Colonic mucosa (tissue), 4 donors: ENCODE measurements around the gene VPS9D1. TPM values are rescaled to one million over a fixed set of nuclear protein-coding genes. Genes with fewer than 3 reads are reported as not detected.
A peak's percentile ranks its signal among the peaks of the same experiment; 100 is the strongest.

Experiments used
- DNase-seq: peaks from one replicate; pipeline ENCODE4 v3.0.0-alpha.2; 2020
- H3K27ac ChIP-seq: fragments of 200-600 bp; one replicate; pipeline ENCODE4 v1.8.0; 2021
- H3K27me3 ChIP-seq: fragments of 200-600 bp; one replicate; pipeline ENCODE4 v1.8.0; 2021
- H3K36me3 ChIP-seq: fragments of 200-600 bp; one replicate; pipeline ENCODE4 v1.8.0; 2021
- H3K4me1 ChIP-seq: fragments of 200-600 bp; one replicate; pipeline ENCODE4 v1.8.0; 2021; ENCODE audit warnings: mild to moderate bottlenecking
- H3K4me3 ChIP-seq: fragments of 200-600 bp; one replicate; pipeline ENCODE4 v1.8.0; 2021
- H3K9ac ChIP-seq, 2 donors: one replicate each; pipeline ENCODE4 v1.7.0; 2013; ENCODE audit warnings: control low read depth in 2 of 2, low read depth in 2 of 2, low read length in 2 of 2
- H3K9me3 ChIP-seq: fragments of 200-600 bp; one replicate; pipeline ENCODE4 v1.8.0; 2021
- CTCF ChIP-seq: fragments of 200-600 bp; IDR thresholded peaks from one replicate; pipeline ENCODE4 v1.8.0; 2022; ENCODE audit warnings: antibody characterized with exemption, mild to moderate bottlenecking
- intact Hi-C: fragments of 100-400 bp; cut with DNase I; formaldehyde crosslinking; loops from one replicate; pipeline ENCODE4 v1.14.1; 2022
- total RNA-seq, 2 donors: library from RNA; stranded (reverse); fragmentation: NEBNext Ultra II Directional in 1 of 2; extraction: Animal tissue kit (Norgen Biotek cat#: 25700) in 1 of 2; gene quantifications; one replicate each; pipeline ENCODE4 v1.2.1, GENCODE V29; 2021
- donor health status: healthy.
- donor health status: DM: no; HTN: no; CAD: no.
- donor health status: DM: no; HTN: no; CAD: no.

The VPS9D1 gene
- total RNA-seq, 2 donors from 2014 or later: 11.9 to 12.7 TPM

DNA sequence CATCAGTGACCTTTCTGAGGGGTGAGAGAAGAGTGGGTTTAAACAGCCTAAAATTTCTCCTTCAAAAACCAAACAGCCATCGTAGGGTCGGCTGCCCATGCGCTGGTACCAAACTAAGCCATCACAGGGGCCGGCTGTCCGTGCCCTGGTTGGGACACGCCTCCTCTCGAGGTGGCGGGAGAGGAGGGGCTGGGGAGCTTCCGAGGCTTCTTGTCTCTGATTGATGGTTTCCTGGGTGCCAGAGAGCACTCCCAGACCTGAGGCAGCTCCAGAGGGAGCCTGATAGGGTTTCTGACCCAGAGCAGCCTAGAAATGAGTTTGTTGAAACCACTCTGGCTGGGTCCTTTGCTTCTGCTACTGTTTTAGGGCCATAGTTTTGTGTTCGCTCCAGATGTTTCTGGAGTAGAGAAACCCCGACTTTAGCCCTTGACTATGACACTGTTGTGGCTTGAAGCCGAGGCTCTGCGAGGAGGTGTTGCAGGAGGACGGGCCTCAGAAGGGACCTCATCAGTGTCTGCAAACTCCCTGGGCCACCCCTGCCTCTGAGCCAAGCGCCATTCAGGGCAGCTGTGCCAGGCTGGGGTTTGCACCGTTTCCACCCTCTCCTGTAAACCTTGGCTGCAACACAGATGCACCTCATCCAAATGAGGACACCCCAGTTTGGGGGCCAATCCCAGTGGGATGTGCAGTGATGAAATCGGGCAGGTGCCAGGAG is 6.9 kb upstream of the VPS9D1 start:
- intact Hi-C loops: no loop called here
- no peak for DNase-seq
- H3K27ac ChIP-seq: no peak overlapping the region
- no peaks in the 10 kb centered on the region for H3K27me3 ChIP-seq
- no peaks in the 10 kb centered on the region for H3K9me3 ChIP-seq
- peaks cover 42% of the 10 kb centered on the region for H3K36me3 ChIP-seq
- H3K9ac ChIP-seq: no peak overlapping the region
- H3K4me1 ChIP-seq: peaks cover 7% of the 10 kb centered on the region
- H3K4me3 ChIP-seq: no peak overlapping the region
- no peak for TF ChIP-seq CTCF

GRCh38 chr16:89723279-89724250 is 2.9 kb upstream of the VPS9D1 start:
- no peak for TF ChIP-seq CTCF
- peak overlapping the region; percentile 88 for H3K27ac ChIP-seq
- H3K4me3 ChIP-seq: peak overlapping the region; percentile 94
- H3K9me3 ChIP-seq: no peaks in the 10 kb centered on the region
- peaks cover 15% of the 10 kb centered on the region for H3K4me1 ChIP-seq
- intact Hi-C loops: no loop called here
- peak overlapping the region; percentile 6 to 92 for H3K9ac ChIP-seq
- H3K27me3 ChIP-seq: no peaks in the 10 kb centered on the region
- no peak for DNase-seq
- H3K36me3 ChIP-seq: peaks cover 17% of the 10 kb centered on the region

DNA sequence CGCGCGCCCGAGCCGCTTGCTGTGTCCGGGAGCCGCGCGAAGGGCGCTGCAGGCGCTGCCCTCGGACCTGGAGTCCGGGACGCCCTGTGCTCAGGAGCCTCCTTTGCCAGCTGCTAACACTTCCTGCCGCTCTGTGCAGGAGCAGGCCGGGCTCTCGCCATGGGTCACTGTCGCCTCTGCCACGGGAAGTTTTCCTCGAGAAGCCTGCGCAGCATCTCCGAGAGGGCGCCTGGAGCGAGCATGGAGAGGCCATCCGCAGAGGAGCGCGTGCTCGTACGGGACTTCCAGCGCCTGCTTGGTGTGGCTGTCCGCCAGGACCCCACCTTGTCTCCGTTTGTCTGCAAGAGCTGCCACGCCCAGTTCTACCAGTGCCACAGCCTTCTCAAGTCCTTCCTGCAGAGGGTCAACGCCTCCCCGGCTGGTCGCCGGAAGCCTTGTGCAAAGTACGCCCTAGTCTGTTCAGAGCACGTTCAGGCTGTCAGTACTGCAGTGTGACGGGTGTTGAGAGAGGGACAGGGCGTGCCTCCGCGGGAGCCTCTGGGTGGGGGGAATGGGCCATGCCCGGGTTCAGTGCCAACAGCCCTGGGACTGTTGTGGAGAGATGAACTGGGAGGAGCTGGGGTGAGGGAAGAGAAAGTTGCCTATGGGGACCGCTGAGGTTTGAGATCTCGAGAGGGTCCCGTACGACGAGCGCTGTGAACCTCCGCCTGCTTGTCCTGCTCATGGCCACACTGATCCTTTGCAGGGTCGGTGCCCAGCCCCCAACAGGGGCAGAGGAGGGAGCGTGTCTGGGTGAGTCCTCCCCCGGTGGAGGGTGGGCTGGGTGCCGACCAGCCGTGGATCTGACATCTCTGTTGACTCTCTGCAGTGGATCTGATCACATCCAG is 1.9 kb upstream of the VPS9D1 start:
- Histone ChIP-seq H3K9ac (peak overlapping the region; percentile 82 to 92), H3K27me3 (no peaks in the 10 kb centered on the region), H3K4me3 (peak overlapping the region; percentile 94), H3K27ac (peak overlapping the region; percentile 88), H3K4me1 (peaks cover 15% of the 10 kb centered on the region), H3K36me3 (peaks cover 17% of the 10 kb centered on the region), H3K9me3 (no peaks in the 10 kb centered on the region)
- intact Hi-C loops: no loop called here
- no peak for TF ChIP-seq CTCF
- DNase-seq: peak; percentile 93

DNA sequence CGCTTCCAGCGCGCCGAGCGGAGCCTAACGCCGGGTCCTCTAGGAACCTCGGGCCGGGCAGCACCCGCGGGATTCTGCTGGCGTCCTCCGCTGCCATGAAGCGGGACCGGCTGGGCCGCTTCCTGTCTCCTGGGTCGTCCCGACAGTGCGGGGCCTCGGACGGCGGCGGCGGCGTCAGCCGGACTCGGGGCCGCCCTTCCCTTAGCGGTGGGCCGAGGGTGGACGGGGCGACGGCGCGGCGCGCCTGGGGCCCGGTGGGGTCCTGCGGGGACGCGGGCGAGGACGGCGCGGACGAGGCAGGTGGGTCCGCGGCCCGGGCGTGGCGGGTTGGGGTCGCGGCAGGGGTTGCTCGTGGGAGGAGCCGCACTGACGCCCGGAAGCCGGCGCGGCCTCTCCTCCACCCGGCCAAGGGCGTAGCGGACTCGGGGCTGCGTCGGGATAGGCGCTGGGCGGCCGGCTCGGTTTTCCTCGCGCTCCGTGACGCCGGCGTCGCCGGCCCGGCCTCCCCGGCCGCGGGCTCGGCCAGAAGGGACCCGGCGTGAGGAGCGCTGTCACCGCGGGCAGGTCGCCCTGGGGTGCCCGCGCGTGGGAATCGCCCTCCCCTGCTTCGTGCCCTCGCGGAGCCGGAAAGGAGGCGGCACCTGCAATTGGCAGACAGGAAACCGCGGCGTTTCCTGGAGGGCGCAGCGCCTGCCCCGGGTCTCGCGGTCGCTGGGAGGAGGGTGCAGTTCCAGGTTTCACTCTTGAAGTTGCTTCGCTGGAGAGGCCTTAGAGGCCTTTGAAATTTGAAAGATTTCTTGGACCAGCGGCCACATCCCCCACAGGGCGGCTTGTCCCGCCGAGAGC is 1.1 kb upstream of the VPS9D1 start:
- Histone ChIP-seq H3K4me3 (peak overlapping the region; percentile 94), H3K9me3 (no peaks in the 10 kb centered on the region), H3K4me1 (peaks cover 15% of the 10 kb centered on the region), H3K27ac (peak overlapping the region; percentile 88), H3K36me3 (peaks cover 11% of the 10 kb centered on the region), H3K9ac (peak overlapping the region; percentile 82 to 92), H3K27me3 (no peaks in the 10 kb centered on the region)
- DNase-seq: peak; percentile 75
- TF ChIP-seq CTCF: no peak
- intact Hi-C loops: no loop called here
